ENCODE measurements around the gene CLCN1. TPM values are rescaled to one million over a fixed set of nuclear protein-coding genes. Genes with fewer than 3 reads are reported as not detected.

The CLCN1 gene
- total RNA-seq, 4 donors from 2014 or later, result 0.92 to 2.9 (median 1.7) TPM

DNA sequence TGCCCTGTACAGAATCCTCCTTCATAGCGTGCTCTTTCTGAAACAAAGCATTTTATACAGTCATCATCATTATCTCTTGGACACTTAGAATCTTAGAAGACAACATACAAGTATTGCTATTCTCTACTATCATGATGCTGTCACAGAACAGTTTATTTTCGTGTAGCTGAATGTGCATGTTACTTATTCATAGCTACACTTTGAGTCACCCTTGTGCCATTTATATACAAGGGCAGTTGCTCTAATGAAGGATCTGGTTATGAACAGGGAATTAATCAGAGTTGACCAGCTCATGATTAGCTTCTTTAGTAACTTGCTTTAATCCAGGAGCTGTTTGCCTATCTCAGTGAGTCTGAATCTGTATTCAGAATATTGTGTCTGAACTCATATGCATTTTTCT is 16.6 kb upstream of the CLCN1 start:
- Histone ChIP-seq H3K4me3 (no peak overlapping the region), H3K27ac (peak overlapping the region in 1 of 4 donors; percentile 12), H3K36me3 (peaks cover 0 to 71% of the 10 kb centered on the region in 2 donors), H3K4me1 (peaks cover 0 to 13% of the 10 kb centered on the region in 2 donors), H3K27me3 (no peaks in the 10 kb centered on the region), H3K9me3 (no peaks in the 10 kb centered on the region)
- ATAC-seq, result no peak
- no peak for DNase-seq
- TF ChIP-seq, protein P1, sequence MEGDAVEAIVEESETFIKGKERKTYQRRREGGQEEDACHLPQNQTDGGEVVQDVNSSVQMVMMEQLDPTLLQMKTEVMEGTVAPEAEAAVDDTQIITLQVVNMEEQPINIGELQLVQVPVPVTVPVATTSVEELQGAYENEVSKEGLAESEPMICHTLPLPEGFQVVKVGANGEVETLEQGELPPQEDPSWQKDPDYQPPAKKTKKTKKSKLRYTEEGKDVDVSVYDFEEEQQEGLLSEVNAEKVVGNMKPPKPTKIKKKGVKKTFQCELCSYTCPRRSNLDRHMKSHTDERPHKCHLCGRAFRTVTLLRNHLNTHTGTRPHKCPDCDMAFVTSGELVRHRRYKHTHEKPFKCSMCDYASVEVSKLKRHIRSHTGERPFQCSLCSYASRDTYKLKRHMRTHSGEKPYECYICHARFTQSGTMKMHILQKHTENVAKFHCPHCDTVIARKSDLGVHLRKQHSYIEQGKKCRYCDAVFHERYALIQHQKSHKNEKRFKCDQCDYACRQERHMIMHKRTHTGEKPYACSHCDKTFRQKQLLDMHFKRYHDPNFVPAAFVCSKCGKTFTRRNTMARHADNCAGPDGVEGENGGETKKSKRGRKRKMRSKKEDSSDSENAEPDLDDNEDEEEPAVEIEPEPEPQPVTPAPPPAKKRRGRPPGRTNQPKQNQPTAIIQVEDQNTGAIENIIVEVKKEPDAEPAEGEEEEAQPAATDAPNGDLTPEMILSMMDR (IDR thresholded peaks at IDR 0.05 in 4 of 5, conservative IDR thresholded peaks at IDR 0.05 in 1 of 5), result no peak
- in situ Hi-C loops (cut with MboI; ENCODE audit: low sequenced_read_pairs in 4 of 4), result loop anchor here in 2 of 4 donors (5.0 to 25.0 kb wide), 2 partner anchors 47 to 588 kb away; no protein-coding TSS in a partner anchor
- intact Hi-C loops (cut with DNase I; ENCODE audit: low total_unique reads), result no loop called here

DNA sequence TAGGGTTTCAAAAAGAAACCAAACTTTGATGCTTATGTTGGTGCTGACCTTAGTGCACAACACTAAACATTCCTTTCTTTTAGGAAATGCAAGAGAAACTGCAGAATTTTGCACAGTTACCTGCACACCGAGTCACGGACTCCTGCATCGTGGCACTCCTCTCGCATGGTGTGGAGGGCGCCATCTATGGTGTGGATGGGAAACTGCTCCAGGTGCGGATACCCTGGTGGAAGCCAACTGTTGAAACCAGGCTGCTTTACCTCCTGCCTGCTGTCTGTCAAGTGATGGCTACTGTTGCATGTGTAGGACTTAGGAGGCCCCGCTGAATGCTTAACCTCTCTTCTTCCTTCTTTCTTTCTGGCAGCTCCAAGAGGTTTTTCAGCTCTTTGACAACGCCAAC is 16.1 kb upstream of the CLCN1 start:
- peak in 1 of 2 donors; percentile 60 for ATAC-seq
- H3K27ac ChIP-seq, result peak overlapping the region in 1 of 4 donors; percentile 12

DNA sequence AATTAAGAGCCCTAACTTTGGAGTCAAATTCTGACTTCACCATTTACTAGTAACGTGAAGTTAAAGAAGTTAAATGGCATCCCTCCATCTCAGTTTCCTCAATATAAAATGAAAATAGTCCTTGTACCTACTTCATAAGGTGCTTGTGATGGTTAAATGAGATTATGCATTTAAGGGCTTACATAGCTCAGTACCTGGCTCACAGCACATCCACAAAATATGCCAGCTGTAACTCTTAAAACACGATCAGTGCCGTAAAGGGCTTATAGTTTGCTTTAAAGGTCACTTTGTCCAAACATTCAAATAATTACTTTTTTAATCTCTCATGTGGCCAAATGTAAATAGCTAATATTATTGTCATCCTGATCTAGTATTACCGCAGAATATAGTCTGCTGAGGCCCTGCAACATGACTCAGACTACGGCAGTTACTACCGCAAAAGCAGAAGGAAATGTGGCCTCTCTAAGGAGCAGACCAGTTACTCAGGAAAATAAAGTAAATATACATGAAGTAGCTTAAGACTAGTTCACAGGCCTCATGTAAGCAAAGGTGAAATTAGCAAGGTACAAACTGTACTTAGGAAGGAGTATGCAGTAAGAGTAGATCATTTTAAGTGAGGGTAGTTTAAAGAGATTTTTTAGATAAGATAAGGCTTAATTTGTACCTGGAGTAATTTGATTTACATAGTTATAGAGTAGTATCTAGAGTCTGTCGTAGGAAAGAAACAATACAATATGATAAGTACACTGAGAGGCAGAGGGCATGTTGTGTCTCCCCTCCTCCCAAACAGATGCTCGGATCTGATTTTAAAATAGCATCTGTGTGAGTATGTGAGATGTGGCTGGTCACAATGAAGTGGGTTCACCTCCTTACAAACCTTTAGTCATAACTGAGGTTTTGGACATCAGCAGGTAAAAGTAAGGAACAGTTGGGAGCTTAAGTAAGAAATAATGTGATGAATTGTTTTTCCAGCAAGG is 14.7 kb upstream of the CLCN1 start:
- ATAC-seq (no peak), DNase-seq (no peak)
- Histone ChIP-seq H3K27ac (no peak overlapping the region), H3K4me1 (peaks cover 0 to 13% of the 10 kb centered on the region in 2 donors), H3K4me3 (no peak overlapping the region), H3K27me3 (no peaks in the 10 kb centered on the region), H3K9me3 (no peaks in the 10 kb centered on the region), H3K36me3 (peaks cover 0 to 68% of the 10 kb centered on the region in 2 donors)
- in situ Hi-C loops (cut with MboI; ENCODE audit: low sequenced_read_pairs in 4 of 4) (no loop called here), intact Hi-C loops (cut with DNase I; ENCODE audit: low total_unique reads) (no loop called here)
- TF ChIP-seq, protein P1 (IDR thresholded peaks at IDR 0.05 in 4 of 5, conservative IDR thresholded peaks at IDR 0.05 in 1 of 5), result no peak
- TF ChIP-seq POLR2A (IDR thresholded peaks at IDR 0.05), result no peak

More for the DNA sequence above, 16.1 kb upstream of the CLCN1 start:
- intact Hi-C loops (cut with DNase I; ENCODE audit: low total_unique reads) (no loop called here), in situ Hi-C loops (cut with MboI; ENCODE audit: low sequenced_read_pairs in 4 of 4) (loop anchor here in 2 of 4 donors (5.0 to 25.0 kb wide), 2 partner anchors 48 to 587 kb away; no protein-coding TSS in a partner anchor)
- Histone ChIP-seq H3K27me3 (no peaks in the 10 kb centered on the region), H3K4me1 (peaks cover 0 to 13% of the 10 kb centered on the region in 2 donors), H3K9me3 (no peaks in the 10 kb centered on the region), H3K36me3 (peaks cover 0 to 71% of the 10 kb centered on the region in 2 donors), H3K4me3 (no peak overlapping the region)
- TF ChIP-seq POLR2A (IDR thresholded peaks at IDR 0.05), result no peak
- TF ChIP-seq, protein P1 (IDR thresholded peaks at IDR 0.05 in 4 of 5, conservative IDR thresholded peaks at IDR 0.05 in 1 of 5), result peak in 4 of 5 experiments; percentile 14 to 53 (median 22)
- no peak for DNase-seq

DNA sequence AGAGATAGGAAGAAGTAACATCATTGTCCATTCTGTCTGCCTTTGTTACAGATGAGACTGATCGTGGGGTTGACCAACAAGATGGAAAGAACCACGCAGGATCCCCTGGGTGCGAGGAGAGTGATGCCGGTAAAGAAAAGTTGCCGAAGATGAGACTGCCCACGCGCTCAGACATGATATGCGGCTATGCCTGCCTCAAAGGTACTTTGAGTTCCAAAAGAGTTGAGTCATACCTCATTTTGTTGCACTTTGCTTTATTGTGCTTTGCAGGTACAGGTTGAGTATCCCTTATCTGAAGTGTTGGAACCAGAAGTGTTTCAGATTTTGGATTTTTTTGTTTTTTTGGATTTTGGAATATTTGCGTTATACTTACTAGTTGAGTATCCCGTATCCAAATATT is 12.2 kb upstream of the CLCN1 start:
- no peak overlapping the region for H3K4me3 ChIP-seq
- TF ChIP-seq, protein P1 (IDR thresholded peaks at IDR 0.05 in 4 of 5, conservative IDR thresholded peaks at IDR 0.05 in 1 of 5), result no peak
- no peak for TF ChIP-seq POLR2A (IDR thresholded peaks at IDR 0.05)
- H3K27me3 ChIP-seq, result no peaks in the 10 kb centered on the region
- intact Hi-C loops (cut with DNase I; ENCODE audit: low total_unique reads) (no loop called here), in situ Hi-C loops (cut with MboI; ENCODE audit: low sequenced_read_pairs in 4 of 4) (no loop called here)
- H3K4me1 ChIP-seq, result peaks cover 10 to 17% of the 10 kb centered on the region in 2 donors
- H3K36me3 ChIP-seq, result peaks cover 0 to 68% of the 10 kb centered on the region in 2 donors
- no peak overlapping the region for H3K27ac ChIP-seq
- no peak for DNase-seq
- ATAC-seq, result no peak
- no peaks in the 10 kb centered on the region for H3K9me3 ChIP-seq

All from gastrocnemius medialis (tissue), 4 donors.